ENCODE measurements around the gene ARPP21.

Gene ARPP21

GRCh38 chr3:35641920-35642527, 2.7 kb downstream of the ARPP21 start:
- DNase-seq: no peak

GRCh38 chr3:35643495-35643894, 4.2 kb downstream of the ARPP21 start:
- DNase-seq: no peak

DNA sequence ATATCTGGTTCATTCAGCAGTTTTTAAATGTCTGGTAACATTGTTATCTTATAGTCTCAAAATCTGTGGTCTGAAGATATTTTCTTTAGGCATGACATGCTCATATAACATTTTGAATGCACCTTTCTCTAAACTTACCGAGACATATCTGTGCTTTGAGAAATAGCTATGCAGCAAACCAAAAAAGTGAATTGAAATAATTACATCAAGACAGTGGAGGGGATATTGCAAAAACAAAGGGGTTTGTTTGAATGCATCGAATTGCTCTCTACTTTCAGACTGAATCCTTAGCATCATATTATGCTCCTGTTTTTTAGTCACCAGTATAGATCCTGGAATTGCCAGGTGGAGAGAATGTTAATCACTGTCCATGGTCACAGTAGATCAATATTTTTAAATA, 5.1 kb downstream of the ARPP21 start:
- no peak for DNase-seq

- DNase-seq: no peak
Measured at GRCh38 chr3:35645189-35645588, 5.9 kb downstream of the ARPP21 start.

GRCh38 chr3:35646081-35646480, 6.8 kb downstream of the ARPP21 start:
- no peak for DNase-seq

- DNase-seq: no peak
Measured at GRCh38 chr3:35647461-35647860, 8.1 kb downstream of the ARPP21 start.

- DNase-seq: no peak
Measured at GRCh38 chr3:35648347-35648746, 9.0 kb downstream of the ARPP21 start.

- no peak for DNase-seq
Measured at GRCh38 chr3:35649405-35649804, 10.1 kb downstream of the ARPP21 start.

GRCh38 chr3:35651426-35651825, 12.1 kb downstream of the ARPP21 start:
- DNase-seq: no peak

- no peak for DNase-seq
Measured at GRCh38 chr3:35651851-35652250, 12.5 kb downstream of the ARPP21 start.

GRCh38 chr3:35653347-35653746, 14.0 kb downstream of the ARPP21 start:
- DNase-seq: no peak

GRCh38 chr3:35654476-35654875, 15.2 kb downstream of the ARPP21 start:
- DNase-seq: no peak

DNA sequence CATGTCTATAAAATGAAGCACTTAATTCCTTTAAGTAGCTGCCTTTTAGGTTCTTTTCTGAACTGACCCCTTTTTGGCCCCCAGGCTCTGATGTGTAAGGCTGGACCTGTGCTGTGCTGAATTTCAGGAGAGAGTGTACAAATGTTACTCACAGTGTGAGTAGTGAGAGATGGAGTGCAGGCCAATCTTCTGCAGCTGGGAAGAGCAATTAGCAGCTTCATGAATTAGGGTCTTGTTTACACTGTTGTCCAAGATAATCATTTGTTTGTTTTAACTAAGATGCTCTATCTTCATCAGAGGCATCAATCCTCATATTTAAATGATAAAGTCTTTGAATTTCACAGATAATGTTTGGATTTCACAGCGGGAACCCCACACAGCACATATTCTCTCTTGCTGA, 19.4 kb downstream of the ARPP21 start:
- no peak for DNase-seq

DNA sequence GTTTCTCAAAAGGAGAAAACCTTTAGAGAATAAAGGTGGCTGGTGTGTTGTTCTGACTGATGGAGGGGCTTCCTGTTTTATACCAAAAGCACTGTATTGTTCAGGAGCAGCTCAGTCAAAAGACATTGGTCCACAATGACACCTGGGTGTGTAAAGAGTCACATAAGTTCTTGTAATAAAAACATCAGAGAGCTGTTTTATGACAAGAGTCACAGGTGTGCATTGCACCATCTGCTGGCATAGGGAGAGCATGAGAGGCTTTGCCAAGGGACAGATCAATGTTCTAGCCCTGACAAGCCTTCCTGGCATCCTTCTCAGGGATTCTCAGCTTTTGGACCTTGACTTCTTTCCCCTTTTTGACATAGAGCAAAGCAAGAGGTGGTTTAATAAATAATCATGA, 20.4 kb downstream of the ARPP21 start:
- DNase-seq: no peak

DNA sequence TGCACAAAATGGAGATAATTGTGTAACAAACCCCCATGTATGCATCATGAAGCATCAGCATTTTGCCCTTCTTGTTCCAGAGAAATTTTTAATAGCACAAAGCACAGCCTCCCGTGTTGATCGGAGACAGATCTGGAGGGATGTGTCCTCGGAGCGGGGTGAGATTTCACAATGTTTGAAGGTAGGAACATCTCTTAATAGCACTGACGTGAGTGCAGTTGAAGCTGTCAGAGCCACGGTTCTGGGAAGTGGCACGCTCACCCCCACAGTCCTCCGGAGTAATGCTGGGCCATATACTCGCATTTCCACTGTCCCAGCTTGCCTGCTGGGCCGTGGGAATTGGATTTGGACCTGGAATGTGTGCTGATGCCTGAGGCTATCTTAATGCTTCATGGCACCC, 24.1 kb downstream of the ARPP21 start:
- no peak for DNase-seq

DNA sequence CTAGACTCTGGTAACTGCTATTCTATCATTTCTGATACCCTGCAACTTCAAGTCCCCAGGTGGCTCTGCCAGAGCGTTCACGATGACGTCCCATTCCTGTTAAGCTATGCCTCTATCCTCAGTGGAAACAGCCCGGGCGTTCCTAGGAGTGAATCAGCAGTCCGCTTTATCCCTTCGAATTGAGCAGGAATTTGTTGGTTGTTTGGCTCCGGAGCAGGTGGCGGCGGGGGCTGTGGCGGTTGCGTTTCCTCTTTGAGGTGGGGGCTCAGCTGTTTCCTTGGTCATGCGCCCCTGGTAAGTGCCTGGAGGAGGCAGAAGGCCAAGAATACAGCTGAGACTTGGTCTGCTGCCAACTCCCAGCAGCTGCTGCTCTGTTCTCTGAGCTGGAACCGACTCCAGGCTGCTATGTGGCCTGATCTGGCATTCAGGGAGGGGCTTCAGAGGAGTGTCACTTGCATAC, 25.2 kb downstream of the ARPP21 start:
- DNase-seq: no peak

- DNase-seq: no peak
Measured at GRCh38 chr3:35665390-35666055, 26.2 kb downstream of the ARPP21 start.

- DNase-seq: no peak
Measured at GRCh38 chr3:35666888-35667287, 27.6 kb downstream of the ARPP21 start.

GRCh38 chr3:35670408-35670965, 31.2 kb downstream of the ARPP21 start:
- no peak for DNase-seq

GRCh38 chr3:35671483-35671882, 32.2 kb downstream of the ARPP21 start:
- DNase-seq: no peak

DNA sequence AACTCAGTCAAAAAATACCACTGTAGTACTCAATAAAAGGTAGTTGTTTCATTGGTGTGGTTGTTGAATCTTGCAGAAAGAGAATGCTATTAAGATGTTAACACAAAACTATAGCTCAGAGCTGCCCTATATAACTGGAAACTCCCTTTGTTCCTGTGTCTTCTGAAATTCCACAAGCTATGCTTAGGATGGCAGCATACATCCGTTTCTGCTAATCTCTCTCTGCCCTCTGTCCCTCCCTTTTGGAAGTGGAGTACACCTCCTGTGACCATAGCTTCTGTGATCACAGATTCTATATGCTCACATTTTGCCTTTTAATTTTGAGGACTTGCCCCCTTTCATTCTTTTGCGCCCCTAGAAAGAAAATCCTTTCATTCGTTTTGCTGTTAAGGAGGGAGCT, 33.7 kb downstream of the ARPP21 start:
- DNase-seq: no peak

GRCh38 chr3:35674451-35675109, 35.3 kb downstream of the ARPP21 start:
- DNase-seq: no peak

- DNase-seq: no peak
Measured at GRCh38 chr3:35675206-35675605, 35.9 kb downstream of the ARPP21 start.

DNA sequence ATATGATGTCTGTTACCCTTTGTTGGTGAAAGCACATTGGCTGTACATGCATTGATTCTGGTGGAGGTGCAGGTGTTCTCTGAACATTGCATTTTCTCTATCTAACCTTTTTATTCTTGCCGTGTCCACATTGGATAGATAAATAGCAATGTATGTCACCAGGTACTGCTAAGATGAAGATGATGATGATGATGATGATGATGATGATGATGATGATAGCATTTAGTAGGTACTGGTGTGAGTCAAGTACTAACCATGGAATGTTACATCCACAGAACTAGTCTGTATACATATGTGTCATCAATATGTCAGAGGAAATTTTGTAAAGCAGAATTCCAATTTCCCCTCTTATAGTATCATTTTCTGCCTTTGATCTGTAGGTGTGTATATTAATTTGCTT, 36.3 kb downstream of the ARPP21 start:
- no peak for DNase-seq

All from GOT3 (cell line).